Middle frontal gyrus (tissue), 1 donor: ENCODE measurements around the gene SIX3.

ENCODE experiments used
- DNase-seq: peaks from one replicate; pipeline ENCODE4 v3.0.0-alpha.2; 2015; ENCODE audit warnings: low spot score; ENCODE audit errors: extremely low spot score

The SIX3 gene

GRCh38 chr2:44980751-44981713, 39.5 kb downstream of the SIX3 start:
- DNase-seq = no peak

- peak; percentile 48 for DNase-seq
Measured at GRCh38 chr2:44981714-44982108, 40.2 kb downstream of the SIX3 start.

- DNase-seq = no peak
Measured at GRCh38 chr2:44983836-44984604, 42.5 kb downstream of the SIX3 start.

- no peak for DNase-seq
Measured at GRCh38 chr2:44989176-44989575, 47.7 kb downstream of the SIX3 start.

- DNase-seq = no peak
Measured at GRCh38 chr2:44994377-44994776, 52.9 kb downstream of the SIX3 start.
